Liver (tissue), 9 donors: ENCODE results near the gene RELL2. TPM values are rescaled to one million over a fixed set of nuclear protein-coding genes. Genes with fewer than 3 reads are reported as not detected.

Source experiments
- DNase-seq: peaks from one replicate; pipeline ENCODE4 v3.0.0-alpha.2; 2017; ENCODE audit warnings: low spot score
- H3K27ac ChIP-seq, 2 donors: one replicate each; pipeline ENCODE4 v1.7.0; 2013; ENCODE audit warnings: inconsistent platforms in 2 of 2, low read length in 2 of 2, control low read depth in 1 of 2, low read depth in 1 of 2, mild to moderate bottlenecking in 1 of 2
- H3K27me3 ChIP-seq, 4 donors: one replicate each; pipeline versions ENCODE4 v1.6.1 to v1.7.0; 2013; ENCODE audit warnings: low read length in 3 of 4, inconsistent platforms in 1 of 4, mild to moderate bottlenecking in 1 of 4, moderate library complexity in 1 of 4; ENCODE audit not compliant: control insufficient read depth in 4 of 4, insufficient read depth in 4 of 4
- H3K36me3 ChIP-seq, 4 donors: one replicate each; pipeline versions ENCODE4 v1.6.1 to v1.7.0; 2013; ENCODE audit warnings: low read length in 3 of 4, mild to moderate bottlenecking in 3 of 4, low read depth in 1 of 4, moderate library complexity in 1 of 4; ENCODE audit not compliant: control insufficient read depth in 4 of 4, insufficient read depth in 3 of 4
- H3K4me1 ChIP-seq, 4 donors: one replicate each; pipeline versions ENCODE4 v1.6.1 to v1.7.0; 2013; ENCODE audit warnings: low read length in 3 of 4, mild to moderate bottlenecking in 3 of 4, moderate library complexity in 1 of 4; ENCODE audit not compliant: control insufficient read depth in 4 of 4, insufficient read depth in 4 of 4
- H3K4me3 ChIP-seq, 3 donors: one replicate each; pipeline versions ENCODE4 v1.6.1 to v1.7.0; 2013; ENCODE audit warnings: low read length in 3 of 3, control low read depth in 1 of 3, low read depth in 1 of 3, mild to moderate bottlenecking in 1 of 3
- H3K9ac ChIP-seq, 2 donors: one replicate each; pipeline ENCODE4 v1.7.0; 2013; ENCODE audit warnings: low read length in 2 of 2, mild to moderate bottlenecking in 2 of 2, moderate library complexity in 2 of 2, control low read depth in 1 of 2, low read depth in 1 of 2
- H3K9me3 ChIP-seq, 4 donors: one replicate each; pipeline versions ENCODE4 v1.6.1 to v1.7.0; 2013; ENCODE audit warnings: low read length in 3 of 4; ENCODE audit not compliant: control insufficient read depth in 4 of 4
- EGR1 ChIP-seq, 2 donors: IDR thresholded peaks; 2 replicates each; pipeline ENCODE4 v1.6.1; 2016 to 2018; ENCODE audit warnings: antibody characterized with exemption in 2 of 2, low read depth in 2 of 2
- FOXA1 ChIP-seq: IDR thresholded peaks from 2 replicates; pipeline ENCODE4 v1.6.1; 2016; ENCODE audit warnings: antibody characterized with exemption
- FOXA2 ChIP-seq: IDR thresholded peaks from 2 replicates; pipeline ENCODE4 v1.6.1; 2016; ENCODE audit warnings: antibody characterized with exemption
- GABPA ChIP-seq, 2 donors: IDR thresholded peaks in 1 of 2; conservative IDR thresholded peaks in 1 of 2; 2 replicates each; pipeline ENCODE4 v1.6.1; 2016; ENCODE audit warnings: antibody characterized with exemption in 2 of 2, mild to moderate bottlenecking in 1 of 2, moderate library complexity in 1 of 2
- HNF4A ChIP-seq, 2 donors: conservative IDR thresholded peaks; 2 replicates each; pipeline ENCODE4 v1.6.1; 2016; ENCODE audit warnings: antibody characterized with exemption in 2 of 2, mild to moderate bottlenecking in 2 of 2
- HNF4G ChIP-seq: IDR thresholded peaks from 2 replicates; pipeline ENCODE4 v1.6.1; 2016; ENCODE audit warnings: antibody characterized with exemption
- JUND ChIP-seq, 2 donors: IDR thresholded peaks; 2 replicates each; pipeline ENCODE4 v1.6.1; 2016; ENCODE audit warnings: antibody characterized with exemption in 2 of 2
- NR2F2 ChIP-seq: IDR thresholded peaks from 2 replicates; pipeline ENCODE4 v1.6.1; 2016; ENCODE audit warnings: antibody characterized with exemption
- RAD21 ChIP-seq, 2 donors: IDR thresholded peaks; 2 replicates each; pipeline ENCODE4 v1.6.1; 2016; ENCODE audit warnings: antibody characterized with exemption in 2 of 2, mild to moderate bottlenecking in 2 of 2
- RXRA ChIP-seq, 2 donors: IDR thresholded peaks; 2 replicates each; pipeline ENCODE4 v1.6.1; 2017 to 2018; ENCODE audit warnings: antibody characterized with exemption in 2 of 2, mild to moderate bottlenecking in 1 of 2
- SP1 ChIP-seq: IDR thresholded peaks from 2 replicates; pipeline ENCODE4 v1.6.1; 2018; ENCODE audit warnings: antibody characterized with exemption, mild to moderate bottlenecking
- TAF1 ChIP-seq: conservative IDR thresholded peaks from 2 replicates; pipeline ENCODE4 v1.6.1; 2016; ENCODE audit warnings: antibody characterized with exemption, mild to moderate bottlenecking
- WGBS: extraction: QIAGEN DNeasy Blood & Tissue Kit; methylation state at CpG from one replicate; pipeline ENCODE4 v1.1.7; 2013; 5-methylcytosine and 5-hydroxymethylcytosine counted together
- polyA plus RNA-seq, 2 donors: library from polyadenylated mRNA; stranded (reverse) in 1 of 2; unstranded in 1 of 2; fragments of 200-250 nt in 1 of 2; fragments of >200 nt in 1 of 2; fragmentation: Nextera tagmentation in 1 of 2; extraction: Ambion mirVana in 1 of 2; gene quantifications; one replicate each; pipeline versions ENCODE4 v1.2.1 to v1.2.3, GENCODE V29; 2013 to 2015
- total RNA-seq, 2 donors: library from RNA; depleted of rRNA; stranded (reverse); fragments of >200 nt; gene quantifications; one replicate each; pipeline ENCODE4 v1.2.3, GENCODE V29; 2014
- TF ChIP-seq, protein P1 (sequence below): IDR thresholded peaks from 2 replicates; pipeline ENCODE4 v1.6.1; 2016; ENCODE audit warnings: antibody characterized with exemption
- TF ChIP-seq, protein P2 (sequence below): IDR thresholded peaks from 2 replicates; pipeline ENCODE4 v1.6.1; 2016; ENCODE audit warnings: antibody characterized with exemption
- TF ChIP-seq, protein P3 (sequence below): IDR thresholded peaks from 2 replicates; pipeline ENCODE4 v1.6.1; 2016; ENCODE audit warnings: antibody characterized with exemption, mild to moderate bottlenecking
- donor health status: healthy.
- donor health status: healthy.
- donor health status: healthy.
- donor health status: healthy.
- donor health status: healthy.

RELL2 gene
- total and polyA plus RNA-seq, 4 donors, result 0.47 to 1.3 (median 0.88) TPM

DNA sequence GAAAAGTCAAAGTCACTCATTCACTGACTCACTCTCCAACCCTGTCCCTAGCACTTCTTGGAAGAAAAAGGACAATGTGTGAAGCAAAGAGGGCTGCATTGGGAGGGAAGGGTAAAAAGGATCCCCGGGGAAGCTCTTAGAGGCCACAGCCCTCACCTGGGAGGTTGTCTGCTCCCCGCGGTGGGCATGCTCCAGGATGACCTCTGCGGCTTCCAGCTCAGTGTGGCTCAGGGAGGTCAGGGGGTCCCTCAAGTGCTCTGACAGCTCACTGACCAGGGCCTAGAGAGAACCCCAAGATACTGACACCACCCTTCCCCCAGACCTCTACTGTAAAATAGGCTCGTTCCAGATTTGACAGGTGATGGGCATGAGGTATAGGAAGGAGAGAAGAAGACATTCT lies 10.4 kb downstream of the RELL2 start:
- Histone ChIP-seq H3K27me3 (no peaks in the 10 kb centered on the region), H3K4me3 (no peak overlapping the region), H3K9ac (no peak overlapping the region), H3K9me3 (no peaks in the 10 kb centered on the region), H3K4me1 (peaks cover 0 to 4% (median 1%) of the 10 kb centered on the region in 4 donors), H3K27ac (no peak overlapping the region), H3K36me3 (no peaks in the 10 kb centered on the region)
- WGBS, result 96% methylated on average over 5 of the region's 5 CpGs
- DNase-seq, result no peak
- TF ChIP-seq, protein P1, sequence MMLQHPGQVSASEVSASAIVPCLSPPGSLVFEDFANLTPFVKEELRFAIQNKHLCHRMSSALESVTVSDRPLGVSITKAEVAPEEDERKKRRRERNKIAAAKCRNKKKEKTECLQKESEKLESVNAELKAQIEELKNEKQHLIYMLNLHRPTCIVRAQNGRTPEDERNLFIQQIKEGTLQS, result no peak
- TF ChIP-seq NR2F2 (no peak), GABPA (IDR thresholded peaks at IDR 0.05 in 1 of 2, conservative IDR thresholded peaks at IDR 0.05 in 1 of 2) (no peak), JUND (IDR thresholded peaks at IDR 0.05) (no peak), FOXA1 (no peak), FOXA2 (no peak)

DNA sequence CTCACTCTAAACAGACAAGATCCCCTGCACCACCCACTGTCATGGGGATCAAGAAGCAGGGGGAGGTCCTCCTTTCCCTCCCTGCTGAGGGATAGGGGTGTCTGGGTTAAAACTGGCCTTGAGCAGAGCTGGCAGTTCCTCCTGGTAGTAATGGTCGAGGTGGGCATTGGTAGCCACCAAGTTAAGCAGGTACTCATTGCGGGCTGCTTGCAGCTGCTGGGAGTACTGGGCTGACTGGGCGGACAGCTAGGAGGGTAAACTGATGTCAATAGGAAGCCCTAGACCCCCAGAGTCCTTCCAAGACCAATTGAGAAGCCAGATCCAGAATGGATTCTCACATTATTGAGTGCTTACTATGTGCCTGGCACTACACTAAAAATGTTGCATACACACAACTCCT lies 11.1 kb downstream of the RELL2 start:
- Histone ChIP-seq H3K9me3 (no peaks in the 10 kb centered on the region), H3K9ac (no peak overlapping the region), H3K36me3 (no peaks in the 10 kb centered on the region), H3K27me3 (no peaks in the 10 kb centered on the region), H3K27ac (no peak overlapping the region), H3K4me1 (peaks cover 0 to 4% (median 1%) of the 10 kb centered on the region in 4 donors), H3K4me3 (no peak overlapping the region)
- TF ChIP-seq TAF1 (no peak), EGR1 (IDR thresholded peaks at IDR 0.05; ENCODE audit: low read depth in 2 of 2) (no peak), RXRA (IDR thresholded peaks at IDR 0.05) (no peak), GABPA (IDR thresholded peaks at IDR 0.05 in 1 of 2, conservative IDR thresholded peaks at IDR 0.05 in 1 of 2) (no peak), FOXA1 (no peak), FOXA2 (no peak), SP1 (no peak), HNF4G (no peak), HNF4A (conservative IDR thresholded peaks at IDR 0.05) (no peak), RAD21 (IDR thresholded peaks at IDR 0.05) (no peak)
- TF ChIP-seq, protein P2, sequence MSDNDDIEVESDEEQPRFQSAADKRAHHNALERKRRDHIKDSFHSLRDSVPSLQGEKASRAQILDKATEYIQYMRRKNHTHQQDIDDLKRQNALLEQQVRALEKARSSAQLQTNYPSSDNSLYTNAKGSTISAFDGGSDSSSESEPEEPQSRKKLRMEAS, result no peak
- TF ChIP-seq, protein P3, sequence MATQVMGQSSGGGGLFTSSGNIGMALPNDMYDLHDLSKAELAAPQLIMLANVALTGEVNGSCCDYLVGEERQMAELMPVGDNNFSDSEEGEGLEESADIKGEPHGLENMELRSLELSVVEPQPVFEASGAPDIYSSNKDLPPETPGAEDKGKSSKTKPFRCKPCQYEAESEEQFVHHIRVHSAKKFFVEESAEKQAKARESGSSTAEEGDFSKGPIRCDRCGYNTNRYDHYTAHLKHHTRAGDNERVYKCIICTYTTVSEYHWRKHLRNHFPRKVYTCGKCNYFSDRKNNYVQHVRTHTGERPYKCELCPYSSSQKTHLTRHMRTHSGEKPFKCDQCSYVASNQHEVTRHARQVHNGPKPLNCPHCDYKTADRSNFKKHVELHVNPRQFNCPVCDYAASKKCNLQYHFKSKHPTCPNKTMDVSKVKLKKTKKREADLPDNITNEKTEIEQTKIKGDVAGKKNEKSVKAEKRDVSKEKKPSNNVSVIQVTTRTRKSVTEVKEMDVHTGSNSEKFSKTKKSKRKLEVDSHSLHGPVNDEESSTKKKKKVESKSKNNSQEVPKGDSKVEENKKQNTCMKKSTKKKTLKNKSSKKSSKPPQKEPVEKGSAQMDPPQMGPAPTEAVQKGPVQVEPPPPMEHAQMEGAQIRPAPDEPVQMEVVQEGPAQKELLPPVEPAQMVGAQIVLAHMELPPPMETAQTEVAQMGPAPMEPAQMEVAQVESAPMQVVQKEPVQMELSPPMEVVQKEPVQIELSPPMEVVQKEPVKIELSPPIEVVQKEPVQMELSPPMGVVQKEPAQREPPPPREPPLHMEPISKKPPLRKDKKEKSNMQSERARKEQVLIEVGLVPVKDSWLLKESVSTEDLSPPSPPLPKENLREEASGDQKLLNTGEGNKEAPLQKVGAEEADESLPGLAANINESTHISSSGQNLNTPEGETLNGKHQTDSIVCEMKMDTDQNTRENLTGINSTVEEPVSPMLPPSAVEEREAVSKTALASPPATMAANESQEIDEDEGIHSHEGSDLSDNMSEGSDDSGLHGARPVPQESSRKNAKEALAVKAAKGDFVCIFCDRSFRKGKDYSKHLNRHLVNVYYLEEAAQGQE, result no peak
- TF ChIP-seq, protein P1, result no peak
- DNase-seq, result no peak
- WGBS, result 92% methylated on average over 3 of the region's 3 CpGs
